Activated CD8-positive, alpha-beta memory T cell treated with anti-CD3 and anti-CD28 coated beads, Interleukin-2, amount 50 U/mL, for 24 hours (primary cell): ENCODE measurements around the gene FEN1.

Experiments
- DNase-seq: peaks from one replicate; pipeline ENCODE4 v3.0.0-alpha.2; 2020; ENCODE audit errors: extremely low read depth

The FEN1 gene

GRCh38 chr11:61775106-61775505 lies 17.6 kb upstream of the FEN1 start:
- DNase-seq, result no peak

- no peak for DNase-seq
Measured at GRCh38 chr11:61775606-61776554, 16.8 kb upstream of the FEN1 start.

- no peak for DNase-seq
Measured at GRCh38 chr11:61776561-61777075, 16.1 kb upstream of the FEN1 start.

- no peak for DNase-seq
Measured at GRCh38 chr11:61777234-61778090, 15.2 kb upstream of the FEN1 start.

- no peak for DNase-seq
Measured at GRCh38 chr11:61778357-61778886, 14.3 kb upstream of the FEN1 start.

GRCh38 chr11:61778920-61779650 lies 13.6 kb upstream of the FEN1 start:
- no peak for DNase-seq

- no peak for DNase-seq
Measured at GRCh38 chr11:61779666-61780525, 12.8 kb upstream of the FEN1 start.

GRCh38 chr11:61780581-61781162 lies 12.0 kb upstream of the FEN1 start:
- DNase-seq, result no peak

- no peak for DNase-seq
Measured at GRCh38 chr11:61781585-61781984, 11.1 kb upstream of the FEN1 start.

GRCh38 chr11:61782299-61782698 lies 10.4 kb upstream of the FEN1 start:
- DNase-seq, result no peak

- DNase-seq, result no peak
Measured at GRCh38 chr11:61782841-61783240, 9.9 kb upstream of the FEN1 start.

GRCh38 chr11:61783717-61784505 lies 8.8 kb upstream of the FEN1 start:
- DNase-seq, result no peak

- DNase-seq, result no peak
Measured at GRCh38 chr11:61784506-61784805, 8.3 kb upstream of the FEN1 start.

GRCh38 chr11:61785837-61786402 lies 6.8 kb upstream of the FEN1 start:
- no peak for DNase-seq

- no peak for DNase-seq
Measured at GRCh38 chr11:61787928-61788491, 4.7 kb upstream of the FEN1 start.

GRCh38 chr11:61791737-61792309 lies 888 bp upstream of the FEN1 start:
- DNase-seq, result no peak

GRCh38 chr11:61793083-61793828 lies 545 bp downstream of the FEN1 start:
- DNase-seq, result no peak

GRCh38 chr11:61793829-61794204 lies 1.1 kb downstream of the FEN1 start:
- DNase-seq, result no peak
